Liver (tissue), 3 donors: ENCODE results near the gene CPSF4L.

Experiments
- CTCF ChIP-seq: fragments of 150-350 bp; IDR thresholded peaks from 2 replicates; pipeline ENCODE4 v1.5.1; 2017; ENCODE audit warnings: improper control_type of control experiment, low read depth, low read length; ENCODE audit not compliant: missing input control
- EGR1 ChIP-seq, 2 donors: IDR thresholded peaks; 2 replicates each; pipeline ENCODE4 v1.6.1; 2016 to 2018; ENCODE audit warnings: antibody characterized with exemption in 2 of 2, low read depth in 2 of 2
- GABPA ChIP-seq, 2 donors: IDR thresholded peaks in 1 of 2; conservative IDR thresholded peaks in 1 of 2; 2 replicates each; pipeline ENCODE4 v1.6.1; 2016; ENCODE audit warnings: antibody characterized with exemption in 2 of 2, mild to moderate bottlenecking in 1 of 2, moderate library complexity in 1 of 2
- JUND ChIP-seq, 2 donors: IDR thresholded peaks; 2 replicates each; pipeline ENCODE4 v1.6.1; 2016; ENCODE audit warnings: antibody characterized with exemption in 2 of 2
- MAX ChIP-seq: IDR thresholded peaks from 2 replicates; pipeline ENCODE4 v1.6.1; 2016; ENCODE audit warnings: antibody characterized with exemption
- NR2F2 ChIP-seq: IDR thresholded peaks from 2 replicates; pipeline ENCODE4 v1.6.1; 2016; ENCODE audit warnings: antibody characterized with exemption
- RAD21 ChIP-seq, 2 donors: IDR thresholded peaks; 2 replicates each; pipeline ENCODE4 v1.6.1; 2016; ENCODE audit warnings: antibody characterized with exemption in 2 of 2, mild to moderate bottlenecking in 2 of 2
- SP1 ChIP-seq: IDR thresholded peaks from 2 replicates; pipeline ENCODE4 v1.6.1; 2018; ENCODE audit warnings: antibody characterized with exemption, mild to moderate bottlenecking
- TAF1 ChIP-seq: conservative IDR thresholded peaks from 2 replicates; pipeline ENCODE4 v1.6.1; 2016; ENCODE audit warnings: antibody characterized with exemption, mild to moderate bottlenecking
- YY1 ChIP-seq: IDR thresholded peaks from 2 replicates; pipeline ENCODE4 v1.6.1; 2016; ENCODE audit warnings: antibody characterized with exemption, mild to moderate bottlenecking
- TF ChIP-seq, protein P1 (sequence below): IDR thresholded peaks from 2 replicates; pipeline ENCODE4 v1.6.1; 2016; ENCODE audit warnings: antibody characterized with exemption, mild to moderate bottlenecking
- TF ChIP-seq, protein P2 (sequence below): IDR thresholded peaks from 2 replicates; pipeline ENCODE4 v1.6.1; 2016; ENCODE audit warnings: antibody characterized with exemption
- donor health status: healthy.
- donor health status: healthy.

GRCh38 chr17:73205459-73205961, 56.2 kb downstream of the CPSF4L start:
- TF ChIP-seq CTCF (no peak), YY1 (no peak), RAD21 (IDR thresholded peaks at IDR 0.05) (no peak), EGR1 (IDR thresholded peaks at IDR 0.05; ENCODE audit: low read depth in 2 of 2) (no peak), MAX (no peak), JUND (IDR thresholded peaks at IDR 0.05) (no peak), GABPA (IDR thresholded peaks at IDR 0.05 in 1 of 2, conservative IDR thresholded peaks at IDR 0.05 in 1 of 2) (no peak), SP1 (no peak), NR2F2 (no peak), TAF1 (no peak)
- TF ChIP-seq, protein P1, sequence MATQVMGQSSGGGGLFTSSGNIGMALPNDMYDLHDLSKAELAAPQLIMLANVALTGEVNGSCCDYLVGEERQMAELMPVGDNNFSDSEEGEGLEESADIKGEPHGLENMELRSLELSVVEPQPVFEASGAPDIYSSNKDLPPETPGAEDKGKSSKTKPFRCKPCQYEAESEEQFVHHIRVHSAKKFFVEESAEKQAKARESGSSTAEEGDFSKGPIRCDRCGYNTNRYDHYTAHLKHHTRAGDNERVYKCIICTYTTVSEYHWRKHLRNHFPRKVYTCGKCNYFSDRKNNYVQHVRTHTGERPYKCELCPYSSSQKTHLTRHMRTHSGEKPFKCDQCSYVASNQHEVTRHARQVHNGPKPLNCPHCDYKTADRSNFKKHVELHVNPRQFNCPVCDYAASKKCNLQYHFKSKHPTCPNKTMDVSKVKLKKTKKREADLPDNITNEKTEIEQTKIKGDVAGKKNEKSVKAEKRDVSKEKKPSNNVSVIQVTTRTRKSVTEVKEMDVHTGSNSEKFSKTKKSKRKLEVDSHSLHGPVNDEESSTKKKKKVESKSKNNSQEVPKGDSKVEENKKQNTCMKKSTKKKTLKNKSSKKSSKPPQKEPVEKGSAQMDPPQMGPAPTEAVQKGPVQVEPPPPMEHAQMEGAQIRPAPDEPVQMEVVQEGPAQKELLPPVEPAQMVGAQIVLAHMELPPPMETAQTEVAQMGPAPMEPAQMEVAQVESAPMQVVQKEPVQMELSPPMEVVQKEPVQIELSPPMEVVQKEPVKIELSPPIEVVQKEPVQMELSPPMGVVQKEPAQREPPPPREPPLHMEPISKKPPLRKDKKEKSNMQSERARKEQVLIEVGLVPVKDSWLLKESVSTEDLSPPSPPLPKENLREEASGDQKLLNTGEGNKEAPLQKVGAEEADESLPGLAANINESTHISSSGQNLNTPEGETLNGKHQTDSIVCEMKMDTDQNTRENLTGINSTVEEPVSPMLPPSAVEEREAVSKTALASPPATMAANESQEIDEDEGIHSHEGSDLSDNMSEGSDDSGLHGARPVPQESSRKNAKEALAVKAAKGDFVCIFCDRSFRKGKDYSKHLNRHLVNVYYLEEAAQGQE: no peak
- TF ChIP-seq, protein P2, sequence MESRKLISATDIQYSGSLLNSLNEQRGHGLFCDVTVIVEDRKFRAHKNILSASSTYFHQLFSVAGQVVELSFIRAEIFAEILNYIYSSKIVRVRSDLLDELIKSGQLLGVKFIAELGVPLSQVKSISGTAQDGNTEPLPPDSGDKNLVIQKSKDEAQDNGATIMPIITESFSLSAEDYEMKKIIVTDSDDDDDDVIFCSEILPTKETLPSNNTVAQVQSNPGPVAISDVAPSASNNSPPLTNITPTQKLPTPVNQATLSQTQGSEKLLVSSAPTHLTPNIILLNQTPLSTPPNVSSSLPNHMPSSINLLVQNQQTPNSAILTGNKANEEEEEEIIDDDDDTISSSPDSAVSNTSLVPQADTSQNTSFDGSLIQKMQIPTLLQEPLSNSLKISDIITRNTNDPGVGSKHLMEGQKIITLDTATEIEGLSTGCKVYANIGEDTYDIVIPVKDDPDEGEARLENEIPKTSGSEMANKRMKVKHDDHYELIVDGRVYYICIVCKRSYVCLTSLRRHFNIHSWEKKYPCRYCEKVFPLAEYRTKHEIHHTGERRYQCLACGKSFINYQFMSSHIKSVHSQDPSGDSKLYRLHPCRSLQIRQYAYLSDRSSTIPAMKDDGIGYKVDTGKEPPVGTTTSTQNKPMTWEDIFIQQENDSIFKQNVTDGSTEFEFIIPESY: no peak
